Activated CD8-positive, alpha-beta memory T cell treated with anti-CD3 and anti-CD28 coated beads, Interleukin-2, amount 10 ng/mL, durations not matched to agents 7 days and 5 days (primary cell): ENCODE results near the gene DOCK2. TPM values are rescaled to one million over a fixed set of nuclear protein-coding genes. Genes with fewer than 3 reads are reported as not detected.

Source experiments
- ATAC-seq: fragments of 150-1000 bp; cut with Tn5 transposase; one replicate; pipeline ENCODE4 v1.10.0; 2021; ENCODE audit warnings: moderate library complexity
- CTCF ChIA-PET: fragments of 350-600 bp; sonication (Branson Sonifier 250); formaldehyde crosslinking; loops from one replicate; lab custom pipeline; 2021; ENCODE audit warnings: antibody characterized with exemption; lab: Charles Lee
- DNase-seq: peaks from one replicate; pipeline ENCODE4 v3.0.0-alpha.2; 2020
- H3K27ac Mint-ChIP-seq: one replicate; pipeline ENCODE4 v1.8.0; 2021; ENCODE audit warnings: mild to moderate bottlenecking, mixed read lengths
- H3K27me3 Mint-ChIP-seq: one replicate; pipeline ENCODE4 v1.8.0; 2021; ENCODE audit warnings: mixed read lengths
- H3K36me3 Mint-ChIP-seq: one replicate; pipeline ENCODE4 v1.8.0; 2021; ENCODE audit warnings: mild to moderate bottlenecking, mixed read lengths
- H3K4me1 Mint-ChIP-seq: one replicate; pipeline ENCODE4 v1.8.0; 2021; ENCODE audit warnings: mixed read lengths
- H3K4me3 Mint-ChIP-seq: one replicate; pipeline ENCODE4 v1.8.0; 2021; ENCODE audit warnings: mild to moderate bottlenecking, moderate library complexity, mixed read lengths
- H3K9me3 Mint-ChIP-seq: one replicate; pipeline ENCODE4 v1.8.0; 2022; ENCODE audit warnings: low read depth, mixed read lengths
- total RNA-seq, 2 experiments: library from RNA; stranded (reverse); gene quantifications; one replicate each; pipeline ENCODE4 v1.2.3, GENCODE V29; 2021

The DOCK2 gene
- total RNA-seq, 2 experiments from 2014 or later: 271 to 321 TPM

GRCh38 chr5:169847519-169847918, 210.4 kb downstream of the DOCK2 start:
- CTCF ChIA-PET: no interaction called here
- DNase-seq: no peak
- H3K9me3 Mint-ChIP-seq: peaks cover 22% of the 10 kb centered on the region
- no peak for ATAC-seq
- H3K4me1 Mint-ChIP-seq: peaks cover 8% of the 10 kb centered on the region
- no peak overlapping the region for H3K27ac Mint-ChIP-seq
- peaks cover 80% of the 10 kb centered on the region for H3K36me3 Mint-ChIP-seq
- H3K27me3 Mint-ChIP-seq: no peaks in the 10 kb centered on the region
- no peak overlapping the region for H3K4me3 Mint-ChIP-seq

DNA sequence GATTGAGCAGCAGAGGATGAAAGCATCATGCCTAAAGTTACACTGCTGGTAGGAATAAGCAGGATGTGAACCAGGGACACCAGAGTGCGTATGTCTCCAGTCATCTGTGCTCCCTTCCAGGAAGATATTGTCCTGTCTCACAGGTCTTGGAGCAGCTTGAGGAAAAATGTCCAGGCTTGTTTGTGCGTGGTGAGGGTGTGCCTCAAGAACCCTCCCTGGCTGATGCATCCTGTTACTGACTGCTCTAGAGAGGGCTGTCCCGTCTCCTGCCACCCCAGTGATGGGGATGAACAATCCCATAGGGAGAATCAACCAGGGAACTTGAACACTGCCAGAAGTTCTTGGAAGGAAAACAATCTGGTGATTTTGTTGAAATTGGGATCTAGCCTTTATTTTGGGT, 211.2 kb downstream of the DOCK2 start:
- no peak for ATAC-seq
- Mint-ChIP-seq H3K36me3 (peaks cover 82% of the 10 kb centered on the region), H3K9me3 (peaks cover 22% of the 10 kb centered on the region), H3K27me3 (no peaks in the 10 kb centered on the region), H3K4me3 (no peak overlapping the region), H3K27ac (no peak overlapping the region), H3K4me1 (peaks cover 8% of the 10 kb centered on the region)
- CTCF ChIA-PET: no interaction called here
- no peak for DNase-seq

DNA sequence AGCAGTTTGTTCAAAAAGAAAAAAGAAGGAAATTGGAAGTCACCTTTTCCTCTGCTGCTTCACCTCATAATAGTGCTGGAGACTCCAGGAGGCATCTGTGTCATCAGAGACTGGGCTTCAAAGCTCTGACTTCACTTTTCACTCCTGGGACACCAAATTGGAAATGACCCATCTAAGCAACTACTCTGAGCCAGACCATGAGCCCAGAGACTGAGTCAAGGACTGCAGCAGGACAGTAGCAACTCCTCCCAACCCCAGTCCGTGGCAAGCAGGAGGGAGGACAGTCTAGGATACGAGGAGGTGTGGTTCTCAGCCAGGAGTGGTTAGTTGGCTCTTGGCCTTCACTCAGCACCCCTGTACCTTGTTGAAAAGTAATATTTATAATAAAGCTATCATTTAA, 211.7 kb downstream of the DOCK2 start:
- peaks cover 8% of the 10 kb centered on the region for H3K4me1 Mint-ChIP-seq
- CTCF ChIA-PET: no interaction called here
- no peak overlapping the region for H3K4me3 Mint-ChIP-seq
- DNase-seq: no peak
- no peak for ATAC-seq
- H3K27ac Mint-ChIP-seq: no peak overlapping the region
- H3K27me3 Mint-ChIP-seq: no peaks in the 10 kb centered on the region
- H3K36me3 Mint-ChIP-seq: peaks cover 81% of the 10 kb centered on the region
- peaks cover 22% of the 10 kb centered on the region for H3K9me3 Mint-ChIP-seq

DNA sequence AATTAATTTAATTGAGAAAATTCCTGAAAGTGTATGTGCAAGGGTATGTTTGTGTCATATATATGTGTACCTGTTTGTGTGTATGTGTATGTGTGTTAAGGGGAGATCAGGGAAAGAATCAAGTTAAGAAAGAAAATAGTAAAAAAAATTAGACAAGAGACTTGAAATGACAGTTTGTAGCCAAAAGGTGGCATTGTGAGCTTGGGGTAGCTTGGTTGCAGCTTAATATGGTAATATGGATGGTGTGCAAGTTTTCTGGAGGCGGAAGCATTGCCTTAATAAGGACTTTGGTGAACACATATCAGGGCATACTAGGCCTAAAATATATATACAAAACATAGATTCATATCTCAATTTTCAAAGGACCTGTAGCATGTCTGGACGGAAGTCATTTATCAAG, 213.3 kb downstream of the DOCK2 start:
- CTCF ChIA-PET: no interaction called here
- H3K36me3 Mint-ChIP-seq: peaks cover 77% of the 10 kb centered on the region
- peaks cover 3% of the 10 kb centered on the region for H3K4me1 Mint-ChIP-seq
- no peak for DNase-seq
- ATAC-seq: no peak
- peaks cover 22% of the 10 kb centered on the region for H3K9me3 Mint-ChIP-seq
- H3K27ac Mint-ChIP-seq: no peak overlapping the region
- no peak overlapping the region for H3K4me3 Mint-ChIP-seq
- H3K27me3 Mint-ChIP-seq: no peaks in the 10 kb centered on the region

DNA sequence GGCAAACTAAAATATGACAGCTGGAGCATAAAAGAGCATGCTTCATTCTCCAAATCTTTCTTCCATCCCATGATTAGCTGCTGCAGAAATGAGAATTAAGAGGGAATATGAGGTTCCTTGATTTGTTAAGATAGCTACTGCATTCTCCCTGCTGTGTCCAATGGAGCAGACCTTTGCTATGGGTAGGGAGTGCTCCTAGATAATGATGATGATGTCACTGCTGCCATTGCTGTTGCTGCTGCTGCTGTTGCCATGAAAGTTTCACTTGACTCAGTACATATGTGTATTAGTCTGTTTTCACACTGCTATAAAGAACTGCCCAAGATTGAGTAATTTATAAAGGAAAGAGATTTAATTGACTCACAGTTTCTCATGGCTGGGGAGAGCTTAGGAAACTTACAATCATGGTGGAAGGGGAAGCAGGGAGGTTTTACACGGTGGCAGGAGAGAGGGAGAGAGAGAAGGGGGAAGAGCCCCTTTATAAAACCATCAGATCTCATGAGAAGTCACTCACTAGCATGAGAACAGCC, 214.3 kb downstream of the DOCK2 start:
- peaks cover 5% of the 10 kb centered on the region for H3K4me1 Mint-ChIP-seq
- H3K9me3 Mint-ChIP-seq: peaks cover 22% of the 10 kb centered on the region
- no peak for ATAC-seq
- peaks cover 81% of the 10 kb centered on the region for H3K36me3 Mint-ChIP-seq
- H3K27ac Mint-ChIP-seq: no peak overlapping the region
- H3K27me3 Mint-ChIP-seq: no peaks in the 10 kb centered on the region
- no peak overlapping the region for H3K4me3 Mint-ChIP-seq
- DNase-seq: no peak
- CTCF ChIA-PET: interaction anchor here (0.8 kb wide), 1 partner anchor 16 kb away, joined by 4 read pairs; no protein-coding TSS in a partner anchor

DNA sequence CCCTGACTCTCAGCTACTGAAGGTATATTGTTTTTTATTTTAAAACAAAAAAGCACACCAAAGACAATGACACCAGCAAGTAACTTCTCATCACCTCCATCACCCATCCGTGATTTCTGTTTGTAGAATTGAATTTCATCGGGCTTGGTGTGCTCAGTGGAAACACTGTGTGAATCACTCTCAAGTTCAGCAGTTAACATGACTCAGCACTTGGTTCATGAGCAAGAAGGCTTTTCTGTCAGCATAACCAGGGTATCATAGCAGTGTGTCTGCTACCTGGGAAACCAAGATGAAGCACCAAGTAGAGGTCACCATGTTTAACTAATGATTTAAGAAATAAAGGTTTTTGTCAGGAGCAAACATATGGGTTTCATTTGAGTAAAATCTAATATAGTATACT, 219.5 kb downstream of the DOCK2 start:
- Mint-ChIP-seq H3K9me3 (no peaks in the 10 kb centered on the region), H3K36me3 (peaks cover 40% of the 10 kb centered on the region), H3K27me3 (no peaks in the 10 kb centered on the region), H3K4me1 (peaks cover 19% of the 10 kb centered on the region), H3K27ac (no peak overlapping the region), H3K4me3 (no peak overlapping the region)
- ATAC-seq (no peak), DNase-seq (no peak)
- CTCF ChIA-PET: no interaction called here

DNA sequence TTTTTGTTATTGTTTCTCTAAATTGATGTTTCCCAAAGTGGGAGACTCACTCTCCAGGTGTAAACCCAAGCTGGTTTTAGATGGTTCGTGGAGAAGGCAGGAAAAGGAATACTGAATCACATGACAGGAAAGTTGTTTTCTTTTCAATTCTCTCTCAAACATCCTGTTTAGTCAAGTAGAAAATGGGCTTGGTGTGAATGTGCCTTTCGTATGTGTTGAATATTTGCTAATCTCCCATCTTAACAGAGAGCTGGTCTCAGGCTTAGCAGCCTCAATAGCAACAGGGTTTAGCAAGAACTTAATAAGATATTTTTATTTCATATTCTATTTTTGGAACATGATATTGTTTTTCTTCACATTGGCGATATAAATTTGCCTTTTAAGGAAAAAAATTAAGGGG, 223.5 kb downstream of the DOCK2 start:
- peaks cover 21% of the 10 kb centered on the region for H3K4me1 Mint-ChIP-seq
- CTCF ChIA-PET: no interaction called here
- peaks cover 17% of the 10 kb centered on the region for H3K36me3 Mint-ChIP-seq
- H3K9me3 Mint-ChIP-seq: no peaks in the 10 kb centered on the region
- H3K4me3 Mint-ChIP-seq: no peak overlapping the region
- H3K27me3 Mint-ChIP-seq: no peaks in the 10 kb centered on the region
- H3K27ac Mint-ChIP-seq: peak overlapping the region; percentile 52
- DNase-seq: no peak
- peak; percentile 33 for ATAC-seq

DNA sequence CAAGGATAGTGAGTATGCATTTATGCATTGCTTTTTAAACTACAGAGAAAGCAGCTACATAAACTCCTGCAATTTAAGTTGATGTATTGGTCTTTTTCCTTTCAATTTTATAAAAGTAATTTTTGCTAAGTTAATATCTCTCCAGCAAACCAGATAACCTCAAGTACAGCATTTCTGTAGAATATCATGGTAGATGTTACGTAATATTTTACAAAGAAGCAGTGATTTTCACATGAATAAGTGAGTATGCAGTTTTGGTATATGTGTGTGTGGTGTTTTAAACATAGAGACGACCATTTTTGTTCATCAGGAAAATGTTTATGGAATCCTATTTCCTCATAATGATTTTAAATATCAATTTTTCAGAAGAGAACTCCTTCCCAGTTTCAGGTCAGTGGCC, 224.4 kb downstream of the DOCK2 start:
- ATAC-seq (no peak), DNase-seq (no peak)
- H3K4me3 Mint-ChIP-seq: no peak overlapping the region
- no peaks in the 10 kb centered on the region for H3K9me3 Mint-ChIP-seq
- CTCF ChIA-PET: no interaction called here
- peaks cover 20% of the 10 kb centered on the region for H3K4me1 Mint-ChIP-seq
- no peak overlapping the region for H3K27ac Mint-ChIP-seq
- H3K27me3 Mint-ChIP-seq: no peaks in the 10 kb centered on the region
- H3K36me3 Mint-ChIP-seq: peaks cover 12% of the 10 kb centered on the region

DNA sequence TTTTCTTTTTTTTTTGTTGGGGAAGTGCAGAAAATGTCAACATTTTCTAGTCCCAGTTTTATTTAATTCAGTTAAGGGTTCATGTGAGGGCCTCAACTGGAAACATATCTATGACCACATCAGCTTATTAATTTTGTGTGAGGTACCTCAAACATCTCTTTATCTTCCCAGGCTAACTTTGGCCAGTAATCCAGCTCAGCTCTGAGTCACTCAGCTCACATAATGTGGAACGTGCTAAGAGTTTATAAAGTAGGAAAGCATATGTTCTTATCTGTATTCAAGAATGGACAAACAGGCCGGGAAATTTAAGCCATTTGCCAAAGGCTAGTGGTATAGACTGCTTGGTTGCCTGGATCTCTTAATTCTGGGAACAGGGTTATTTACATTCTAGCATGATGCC, 224.9 kb downstream of the DOCK2 start:
- Mint-ChIP-seq H3K4me1 (peaks cover 21% of the 10 kb centered on the region), H3K27ac (no peak overlapping the region), H3K27me3 (no peaks in the 10 kb centered on the region), H3K4me3 (no peak overlapping the region), H3K36me3 (peaks cover 15% of the 10 kb centered on the region), H3K9me3 (no peaks in the 10 kb centered on the region)
- DNase-seq (no peak), ATAC-seq (no peak)
- CTCF ChIA-PET: no interaction called here

DNA sequence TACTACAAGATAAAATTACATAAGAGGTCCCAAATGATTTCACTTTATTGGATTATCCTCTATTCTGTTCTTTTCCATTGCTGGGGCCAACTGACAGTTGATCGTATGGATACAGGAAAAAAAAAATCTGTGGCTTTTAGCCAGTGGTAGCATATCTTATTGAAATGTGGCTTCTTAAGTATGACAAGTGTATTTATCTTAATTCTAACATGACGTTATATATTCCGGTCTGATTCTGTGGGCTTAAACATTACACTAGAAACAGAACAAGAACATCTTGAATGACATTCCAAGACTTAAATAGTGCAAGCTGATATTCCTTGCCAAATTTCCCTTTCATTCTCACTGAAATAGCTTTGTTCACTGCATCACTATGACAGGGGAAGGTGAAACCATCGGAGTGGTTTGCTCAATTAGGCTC, 225.3 kb downstream of the DOCK2 start:
- CTCF ChIA-PET: no interaction called here
- no peak overlapping the region for H3K4me3 Mint-ChIP-seq
- H3K27me3 Mint-ChIP-seq: no peaks in the 10 kb centered on the region
- H3K27ac Mint-ChIP-seq: no peak overlapping the region
- peaks cover 21% of the 10 kb centered on the region for H3K4me1 Mint-ChIP-seq
- ATAC-seq (no peak), DNase-seq (no peak)
- H3K36me3 Mint-ChIP-seq: peaks cover 12% of the 10 kb centered on the region
- H3K9me3 Mint-ChIP-seq: no peaks in the 10 kb centered on the region

- no peak overlapping the region for H3K4me3 Mint-ChIP-seq
- no peaks in the 10 kb centered on the region for H3K27me3 Mint-ChIP-seq
- no peaks in the 10 kb centered on the region for H3K9me3 Mint-ChIP-seq
- H3K4me1 Mint-ChIP-seq: peaks cover 16% of the 10 kb centered on the region
- no peak overlapping the region for H3K27ac Mint-ChIP-seq
- CTCF ChIA-PET: no interaction called here
- no peak for ATAC-seq
- DNase-seq: no peak
- H3K36me3 Mint-ChIP-seq: peaks cover 19% of the 10 kb centered on the region
These were observed 227.4 kb downstream of the DOCK2 start for GRCh38 chr5:169864483-169864882.

- ATAC-seq: no peak
- CTCF ChIA-PET: no interaction called here
- Mint-ChIP-seq H3K4me3 (no peak overlapping the region), H3K27me3 (no peaks in the 10 kb centered on the region), H3K9me3 (no peaks in the 10 kb centered on the region), H3K36me3 (peaks cover 21% of the 10 kb centered on the region), H3K27ac (no peak overlapping the region), H3K4me1 (peaks cover 4% of the 10 kb centered on the region)
- DNase-seq: no peak
These were observed 230.3 kb downstream of the DOCK2 start for GRCh38 chr5:169867347-169867746.

GRCh38 chr5:169869066-169869465, 232.0 kb downstream of the DOCK2 start:
- no peak overlapping the region for H3K27ac Mint-ChIP-seq
- no peak for ATAC-seq

DNA sequence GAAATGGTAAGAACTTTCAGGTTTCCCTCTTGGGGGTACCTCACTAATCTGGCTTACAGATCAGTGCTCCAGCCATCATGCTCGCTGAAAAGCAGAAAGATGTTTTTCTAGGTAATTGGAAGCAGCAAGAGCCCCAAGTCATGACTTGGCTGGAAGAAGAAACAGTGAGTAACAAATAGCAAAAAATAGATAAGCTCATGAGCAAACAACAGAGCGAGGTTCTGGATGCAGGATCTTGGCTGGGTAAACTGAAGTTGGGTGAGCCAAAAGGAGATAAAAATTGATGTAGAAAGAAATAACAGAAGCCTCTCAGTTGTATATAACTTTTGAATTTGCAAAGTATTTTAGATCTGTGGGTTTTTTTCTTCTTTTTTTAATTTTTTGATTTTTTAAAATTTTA, 233.1 kb downstream of the DOCK2 start:
- no peak for ATAC-seq
- no peaks in the 10 kb centered on the region for H3K9me3 Mint-ChIP-seq
- H3K36me3 Mint-ChIP-seq: peaks cover 19% of the 10 kb centered on the region
- H3K27ac Mint-ChIP-seq: no peak overlapping the region
- CTCF ChIA-PET: no interaction called here
- no peaks in the 10 kb centered on the region for H3K27me3 Mint-ChIP-seq
- H3K4me1 Mint-ChIP-seq: peaks cover 2% of the 10 kb centered on the region
- no peak overlapping the region for H3K4me3 Mint-ChIP-seq
- no peak for DNase-seq

More at GRCh38 chr5:169869066-169869465, 232.0 kb downstream of the DOCK2 start:
- no peak overlapping the region for H3K4me3 Mint-ChIP-seq
- no peaks in the 10 kb centered on the region for H3K9me3 Mint-ChIP-seq
- CTCF ChIA-PET: no interaction called here
- DNase-seq: no peak
- no peaks in the 10 kb centered on the region for H3K27me3 Mint-ChIP-seq
- peaks cover 22% of the 10 kb centered on the region for H3K36me3 Mint-ChIP-seq
- H3K4me1 Mint-ChIP-seq: peaks cover 4% of the 10 kb centered on the region
